ENCODE data around the gene THBS4. TPM values are rescaled to one million over a fixed set of nuclear protein-coding genes. Genes with fewer than 3 reads are reported as not detected.

THBS4 gene
- total and polyA plus RNA-seq, 2 experiments from 2014 or later = 0.43 to 0.70 TPM

- no peaks in the 10 kb centered on the region for H3K9me2 ChIP-seq (ENCODE audit: insufficient read depth)
- no peaks in the 10 kb centered on the region for H3K9me3 ChIP-seq (ENCODE audit: low read depth)
- no peak for DNase-seq
- H3K79me2 ChIP-seq (ENCODE audit: insufficient read depth) = no peaks in the 10 kb centered on the region
- H4K20me1 ChIP-seq (ENCODE audit: insufficient read depth) = no peaks in the 10 kb centered on the region
- no peak overlapping the region for H3K4me2 ChIP-seq (ENCODE audit: unreplicated experiment)
- H2AFZ ChIP-seq = no peak overlapping the region
- no peak overlapping the region for H3K27ac ChIP-seq
- in situ Hi-C loops (cut with MboI) = no loop called here
- H3F3A ChIP-seq (ENCODE audit: insufficient read depth) = no peaks in the 10 kb centered on the region
- WGBS, 2 experiments (ENCODE audit: low coverage in 1 of 2, low lambda C conversion rate in 2 of 2, missing lambda C conversion rate in 2 of 2) = 34% methylated on average over 4 of the region's 4 CpGs
- no peak overlapping the region for H3K9ac ChIP-seq
- TF ChIP-seq EZH2phosphoT487 (IDR thresholded peaks at IDR 0.05; ENCODE audit: insufficient read depth, low read depth) (no peak), EZH2 (IDR thresholded peaks at IDR 0.05; ENCODE audit: insufficient read depth, poor library complexity, severe bottlenecking) (no peak)
- no peaks in the 10 kb centered on the region for H3K4me1 ChIP-seq (ENCODE audit: insufficient read depth)
- no peaks in the 10 kb centered on the region for H3K36me3 ChIP-seq (ENCODE audit: low read depth)
- H3K27me3 ChIP-seq (replicated peaks; ENCODE audit: insufficient read depth) = peaks cover 38% of the 10 kb centered on the region
- no peak overlapping the region for H3K4me3 ChIP-seq
Measured at GRCh38 chr5:80041527-80041926, 6.4 kb downstream of the THBS4 start.

DNA sequence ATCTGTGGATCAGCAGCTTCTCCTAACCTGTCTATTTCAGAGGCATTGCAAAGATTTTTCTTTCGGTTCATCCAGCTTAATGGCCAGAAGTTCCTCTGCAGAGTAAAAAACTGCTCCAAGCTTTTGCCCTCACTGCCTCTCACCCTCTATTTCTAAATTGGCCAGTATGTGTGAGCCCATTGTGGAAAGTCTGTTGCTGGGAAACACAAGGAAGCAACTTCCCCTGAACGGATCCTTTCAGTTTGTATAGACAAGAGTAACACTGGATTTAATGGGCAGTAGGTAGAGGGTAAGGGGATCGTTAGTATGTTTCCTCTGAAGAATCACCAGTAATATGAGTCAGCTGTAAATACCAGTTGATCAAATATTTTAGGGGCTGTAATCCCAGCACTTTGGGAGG is 7.2 kb downstream of the THBS4 start:
- 24 to 43% methylated on average over 3 of the region's 3 CpGs for WGBS, 2 experiments (ENCODE audit: low coverage in 1 of 2, low lambda C conversion rate in 2 of 2, missing lambda C conversion rate in 2 of 2)
- H3K4me3 ChIP-seq = no peak overlapping the region
- in situ Hi-C loops (cut with MboI) = no loop called here

DNA sequence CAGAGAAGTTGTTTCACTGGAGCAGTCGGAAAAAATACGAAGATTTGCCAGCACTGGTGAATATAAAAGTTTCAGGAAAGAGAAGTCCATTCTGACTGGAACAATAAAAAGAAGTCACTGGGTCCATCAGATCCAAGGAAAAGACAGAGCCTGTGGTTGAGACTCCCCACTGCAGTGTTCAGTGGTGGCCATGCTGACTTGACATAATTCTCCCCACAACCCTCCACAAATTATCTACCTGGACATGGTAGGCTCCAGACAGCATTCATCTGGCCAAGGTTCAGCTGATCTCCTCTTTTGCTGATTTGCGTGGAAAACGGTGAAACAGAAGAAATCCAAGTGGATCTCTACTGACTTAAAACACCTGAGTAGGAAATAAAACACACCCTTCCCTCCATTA is 8.0 kb downstream of the THBS4 start:
- no peak overlapping the region for H2AFZ ChIP-seq
- TF ChIP-seq EZH2phosphoT487 (IDR thresholded peaks at IDR 0.05; ENCODE audit: insufficient read depth, low read depth) (no peak), EZH2 (IDR thresholded peaks at IDR 0.05; ENCODE audit: insufficient read depth, poor library complexity, severe bottlenecking) (no peak)
- H3K4me1 ChIP-seq (ENCODE audit: insufficient read depth) = no peaks in the 10 kb centered on the region
- H3K4me2 ChIP-seq (ENCODE audit: unreplicated experiment) = no peak overlapping the region
- in situ Hi-C loops (cut with MboI) = no loop called here
- H3K4me3 ChIP-seq = no peak overlapping the region
- H3K79me2 ChIP-seq (ENCODE audit: insufficient read depth) = no peaks in the 10 kb centered on the region
- H3K9me2 ChIP-seq (ENCODE audit: insufficient read depth) = no peaks in the 10 kb centered on the region
- no peak overlapping the region for H3K9ac ChIP-seq
- H3K36me3 ChIP-seq (ENCODE audit: low read depth) = no peaks in the 10 kb centered on the region
- H3K9me3 ChIP-seq (ENCODE audit: low read depth) = no peaks in the 10 kb centered on the region
- peaks cover 22% of the 10 kb centered on the region for H3K27me3 ChIP-seq (replicated peaks; ENCODE audit: insufficient read depth)
- no peak for DNase-seq
- no peaks in the 10 kb centered on the region for H3F3A ChIP-seq (ENCODE audit: insufficient read depth)
- H4K20me1 ChIP-seq (ENCODE audit: insufficient read depth) = no peaks in the 10 kb centered on the region
- 59 to 74% methylated on average over 4 of the region's 4 CpGs for WGBS, 2 experiments (ENCODE audit: low coverage in 1 of 2, low lambda C conversion rate in 2 of 2, missing lambda C conversion rate in 2 of 2)
- H3K27ac ChIP-seq = no peak overlapping the region

More for the DNA sequence above, 7.2 kb downstream of the THBS4 start:
- H3K9me2 ChIP-seq (ENCODE audit: insufficient read depth) = no peaks in the 10 kb centered on the region
- no peak for DNase-seq
- H3K27ac ChIP-seq = no peak overlapping the region
- H3K9me3 ChIP-seq (ENCODE audit: low read depth) = no peaks in the 10 kb centered on the region
- no peak overlapping the region for H3K4me2 ChIP-seq (ENCODE audit: unreplicated experiment)
- H4K20me1 ChIP-seq (ENCODE audit: insufficient read depth) = no peaks in the 10 kb centered on the region
- no peaks in the 10 kb centered on the region for H3F3A ChIP-seq (ENCODE audit: insufficient read depth)
- no peak overlapping the region for H2AFZ ChIP-seq
- peaks cover 30% of the 10 kb centered on the region for H3K27me3 ChIP-seq (replicated peaks; ENCODE audit: insufficient read depth)
- H3K9ac ChIP-seq = no peak overlapping the region
- H3K79me2 ChIP-seq (ENCODE audit: insufficient read depth) = no peaks in the 10 kb centered on the region
- TF ChIP-seq EZH2phosphoT487 (IDR thresholded peaks at IDR 0.05; ENCODE audit: insufficient read depth, low read depth) (no peak), EZH2 (IDR thresholded peaks at IDR 0.05; ENCODE audit: insufficient read depth, poor library complexity, severe bottlenecking) (no peak)
- H3K4me1 ChIP-seq (ENCODE audit: insufficient read depth) = no peaks in the 10 kb centered on the region
- H3K36me3 ChIP-seq (ENCODE audit: low read depth) = no peaks in the 10 kb centered on the region

DNA sequence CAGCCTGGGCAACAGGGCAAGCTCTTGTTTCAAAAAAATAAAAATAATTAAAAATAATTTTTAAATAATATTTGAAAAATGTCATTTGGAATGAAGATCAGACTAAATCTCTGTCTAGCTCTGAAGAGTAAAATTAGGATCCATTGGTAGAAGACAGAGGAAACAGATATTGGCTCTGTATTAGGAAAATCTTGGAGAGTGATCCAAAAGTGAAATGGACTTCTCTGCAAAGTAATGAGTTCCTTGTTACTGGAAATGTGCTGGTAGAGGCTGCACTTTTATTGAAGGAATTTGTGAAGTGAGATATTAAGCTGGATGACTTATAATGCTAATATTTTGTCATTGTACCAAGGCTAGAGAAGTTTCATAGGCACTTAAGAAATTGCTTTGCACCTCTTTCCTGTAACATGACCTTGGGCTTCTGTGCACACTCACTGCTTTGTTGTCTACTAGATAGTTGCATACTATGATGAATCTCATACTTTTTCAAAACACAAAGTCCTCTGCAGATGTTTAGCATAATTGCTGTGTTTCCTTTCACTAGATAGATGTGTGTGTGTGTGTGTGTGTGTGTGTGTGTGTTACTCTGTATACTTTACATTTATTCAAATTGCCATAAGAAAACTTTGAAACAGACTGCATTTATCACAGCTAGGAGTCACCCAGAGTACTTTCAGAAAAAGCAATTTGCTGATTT is 13.1 kb downstream of the THBS4 start:
- no peaks in the 10 kb centered on the region for H3K79me2 ChIP-seq (ENCODE audit: insufficient read depth)
- in situ Hi-C loops (cut with MboI) = no loop called here
- H3K4me2 ChIP-seq (ENCODE audit: unreplicated experiment) = no peak overlapping the region
- no peaks in the 10 kb centered on the region for H3F3A ChIP-seq (ENCODE audit: insufficient read depth)
- no peaks in the 10 kb centered on the region for H3K36me3 ChIP-seq (ENCODE audit: low read depth)
- no peaks in the 10 kb centered on the region for H3K9me2 ChIP-seq (ENCODE audit: insufficient read depth)
- no peaks in the 10 kb centered on the region for H3K9me3 ChIP-seq (ENCODE audit: low read depth)
- H3K9ac ChIP-seq = no peak overlapping the region
- no peaks in the 10 kb centered on the region for H3K4me1 ChIP-seq (ENCODE audit: insufficient read depth)
- H3K27ac ChIP-seq = no peak overlapping the region
- DNase-seq = peak; percentile 6
- TF ChIP-seq EZH2phosphoT487 (IDR thresholded peaks at IDR 0.05; ENCODE audit: insufficient read depth, low read depth) (no peak), EZH2 (IDR thresholded peaks at IDR 0.05; ENCODE audit: insufficient read depth, poor library complexity, severe bottlenecking) (no peak)
- H4K20me1 ChIP-seq (ENCODE audit: insufficient read depth) = no peaks in the 10 kb centered on the region
- H2AFZ ChIP-seq = no peak overlapping the region
- no peak overlapping the region for H3K4me3 ChIP-seq
- peaks cover 2% of the 10 kb centered on the region for H3K27me3 ChIP-seq (replicated peaks; ENCODE audit: insufficient read depth)
